C4-2B (cell line): ENCODE data around the gene GGACT.

ENCODE experiments used
- H3K27ac ChIP-seq: fragments of 450-650 bp; 2 replicates; pipeline ENCODE4 v1.5.1; 2017
- ZFX ChIP-seq: fragments of 450-650 bp; IDR thresholded peaks from 2 replicates; pipeline ENCODE4 v1.6.1; 2017
- TF ChIP-seq, protein P1 (sequence below): fragments of 450-650 bp; conservative IDR thresholded peaks from 2 replicates; pipeline ENCODE4 v1.5.1; 2017; ENCODE audit warnings: mild to moderate bottlenecking

Gene GGACT

DNA sequence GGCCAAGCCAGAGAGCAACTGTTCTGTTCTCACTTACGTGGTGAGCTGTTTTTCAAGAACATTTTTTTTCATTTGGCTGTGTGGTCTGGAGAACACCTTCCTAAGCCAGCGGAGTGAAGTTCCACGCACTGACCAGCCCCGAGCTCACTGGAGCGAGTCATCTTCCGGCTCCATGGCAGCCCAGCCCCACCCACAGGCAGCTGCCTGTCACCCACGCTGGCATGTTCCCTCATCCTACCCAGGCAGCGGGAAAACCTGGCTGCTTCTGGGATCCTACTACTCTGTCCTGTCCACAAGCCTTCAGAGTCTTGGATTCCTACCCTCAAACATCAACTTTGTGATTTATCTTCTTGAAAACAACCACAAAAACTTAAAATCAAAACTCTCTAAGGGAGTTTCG lies 76.2 kb downstream of the GGACT start:
- H3K27ac ChIP-seq: no peak overlapping the region
- TF ChIP-seq ZFX: no peak
- TF ChIP-seq, protein P1, sequence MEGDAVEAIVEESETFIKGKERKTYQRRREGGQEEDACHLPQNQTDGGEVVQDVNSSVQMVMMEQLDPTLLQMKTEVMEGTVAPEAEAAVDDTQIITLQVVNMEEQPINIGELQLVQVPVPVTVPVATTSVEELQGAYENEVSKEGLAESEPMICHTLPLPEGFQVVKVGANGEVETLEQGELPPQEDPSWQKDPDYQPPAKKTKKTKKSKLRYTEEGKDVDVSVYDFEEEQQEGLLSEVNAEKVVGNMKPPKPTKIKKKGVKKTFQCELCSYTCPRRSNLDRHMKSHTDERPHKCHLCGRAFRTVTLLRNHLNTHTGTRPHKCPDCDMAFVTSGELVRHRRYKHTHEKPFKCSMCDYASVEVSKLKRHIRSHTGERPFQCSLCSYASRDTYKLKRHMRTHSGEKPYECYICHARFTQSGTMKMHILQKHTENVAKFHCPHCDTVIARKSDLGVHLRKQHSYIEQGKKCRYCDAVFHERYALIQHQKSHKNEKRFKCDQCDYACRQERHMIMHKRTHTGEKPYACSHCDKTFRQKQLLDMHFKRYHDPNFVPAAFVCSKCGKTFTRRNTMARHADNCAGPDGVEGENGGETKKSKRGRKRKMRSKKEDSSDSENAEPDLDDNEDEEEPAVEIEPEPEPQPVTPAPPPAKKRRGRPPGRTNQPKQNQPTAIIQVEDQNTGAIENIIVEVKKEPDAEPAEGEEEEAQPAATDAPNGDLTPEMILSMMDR: no peak

DNA sequence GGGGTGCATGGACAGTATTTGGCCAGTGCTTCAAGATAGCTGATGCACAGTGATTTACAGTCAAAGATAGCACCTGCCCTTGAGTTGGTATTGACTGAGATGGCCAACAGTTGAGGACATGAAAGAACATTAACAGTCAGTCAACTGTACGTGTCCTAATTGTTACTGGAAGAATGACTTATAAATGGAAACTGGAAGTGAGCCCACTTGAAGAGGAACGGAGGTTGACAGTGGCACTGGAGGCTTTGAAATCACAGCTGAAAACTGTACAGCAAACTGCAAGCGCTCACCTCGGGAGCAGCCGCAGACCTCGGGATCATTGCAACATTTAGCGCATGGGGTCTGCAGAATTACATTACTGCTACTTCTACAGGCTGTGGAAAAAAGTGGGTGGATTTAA lies 77.1 kb downstream of the GGACT start:
- TF ChIP-seq, protein P1: no peak
- TF ChIP-seq ZFX: no peak
- no peak overlapping the region for H3K27ac ChIP-seq

DNA sequence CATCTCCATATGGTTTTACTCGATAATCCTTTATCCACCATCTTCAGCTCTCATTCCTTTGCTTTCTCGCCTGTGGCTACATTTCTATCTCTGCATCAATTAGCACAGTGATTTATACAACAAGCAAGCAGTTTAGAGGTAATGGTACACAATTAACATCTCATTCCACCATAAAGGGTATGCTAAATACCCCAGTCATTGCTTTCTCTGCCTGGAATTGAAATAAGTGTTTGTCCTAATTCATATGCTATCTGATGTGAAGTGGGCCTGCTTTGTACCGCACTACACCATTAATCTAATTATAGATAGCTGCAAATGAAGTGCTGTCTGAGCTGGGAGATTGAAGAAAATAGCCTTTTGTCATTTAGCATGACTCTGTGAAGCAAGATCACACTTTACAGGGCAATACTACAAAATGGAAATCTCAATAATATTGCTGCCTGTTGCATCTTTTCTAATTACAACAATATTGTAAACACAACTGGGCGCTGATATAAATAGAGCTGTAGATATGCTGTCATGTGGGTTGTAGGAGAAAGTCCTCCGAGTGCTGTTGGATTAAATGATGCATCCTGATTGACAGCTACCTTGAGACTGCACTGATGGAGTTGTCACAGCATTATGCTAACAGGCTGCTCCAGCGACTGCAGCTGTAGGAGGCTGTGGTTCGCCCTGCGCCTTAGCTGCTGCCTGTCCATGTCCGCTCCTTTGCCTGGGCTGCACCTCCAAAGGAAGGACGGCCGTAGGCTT lies 78.2 kb downstream of the GGACT start:
- TF ChIP-seq, protein P1: no peak
- no peak for TF ChIP-seq ZFX
- H3K27ac ChIP-seq: no peak overlapping the region

- TF ChIP-seq, protein P1: no peak
- TF ChIP-seq ZFX: no peak
- no peak overlapping the region for H3K27ac ChIP-seq
These were observed 79.6 kb downstream of the GGACT start for GRCh38 chr13:100508996-100509395.

GRCh38 chr13:100508455-100508854 lies 80.1 kb downstream of the GGACT start:
- no peak for TF ChIP-seq ZFX
- TF ChIP-seq, protein P1: no peak
- H3K27ac ChIP-seq: no peak overlapping the region

DNA sequence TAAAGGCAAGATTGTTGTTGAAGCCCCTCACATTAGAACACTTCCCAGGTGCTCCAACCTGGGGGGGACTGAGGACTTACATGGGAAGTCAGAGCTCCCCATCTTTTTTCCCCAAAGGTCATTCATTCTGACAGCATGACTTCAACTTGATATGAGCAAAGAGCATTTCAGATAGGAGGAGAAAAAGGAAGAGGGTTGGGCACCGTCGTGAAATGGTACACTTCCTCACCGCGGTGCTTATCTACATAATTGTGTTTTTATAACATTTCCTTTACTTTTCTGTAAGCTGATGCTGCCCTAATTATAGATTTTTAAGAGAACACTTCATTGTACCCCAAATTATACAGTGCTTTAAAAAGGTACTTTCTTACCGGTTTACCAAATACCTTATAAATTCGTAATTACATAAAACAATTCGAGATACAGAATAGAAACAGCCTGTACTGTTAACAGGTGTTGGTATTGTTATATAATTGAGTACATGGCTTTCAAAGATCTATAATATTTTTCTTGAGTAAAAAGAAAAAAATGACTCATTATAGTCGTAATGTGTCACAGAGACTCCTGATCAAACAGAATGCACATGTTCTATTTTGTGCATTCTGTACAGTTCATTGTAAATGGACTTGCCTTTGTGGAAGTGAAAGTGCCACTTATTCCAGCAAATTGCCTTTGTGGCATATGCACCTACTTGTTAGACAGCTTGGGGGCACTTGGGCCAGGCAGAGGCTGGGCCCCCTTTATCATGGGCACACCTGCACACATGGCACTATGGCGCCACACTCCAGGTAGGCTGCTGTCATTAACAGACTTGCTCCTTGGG lies 81.8 kb downstream of the GGACT start:
- H3K27ac ChIP-seq: no peak overlapping the region
- TF ChIP-seq ZFX: no peak
- TF ChIP-seq, protein P1: no peak

GRCh38 chr13:100506154-100506553 lies 82.4 kb downstream of the GGACT start:
- no peak for TF ChIP-seq ZFX
- TF ChIP-seq, protein P1: no peak
- no peak overlapping the region for H3K27ac ChIP-seq
